Neural progenitor cell (in vitro differentiated cells): ENCODE measurements around the gene DPPA5. TPM values are rescaled to one million over a fixed set of nuclear protein-coding genes. Genes with fewer than 3 reads are reported as not detected.

ENCODE experiments used
- DNase-seq: peaks from one replicate; pipeline ENCODE4 v3.0.0-alpha.2; 2016; ENCODE audit warnings: low spot score
- H2AFZ ChIP-seq: fragments of 200-600 bp; sonication (generic); replicated peaks from 2 replicates; pipeline ENCODE4 v1.6.1; 2016; ENCODE audit warnings: antibody characterized with exemption
- H3F3A ChIP-seq: fragments of 200-600 bp; sonication (generic); 2 replicates; pipeline ENCODE4 v1.6.1; 2016; ENCODE audit warnings: antibody characterized with exemption, low read depth
- H3K27ac ChIP-seq: fragments of 200-600 bp; sonication (generic); 2 replicates; pipeline ENCODE4 v1.5.1; 2016; ENCODE audit warnings: mild to moderate bottlenecking
- H3K27me3 ChIP-seq: fragments of 200-600 bp; sonication (generic); 2 replicates; pipeline ENCODE4 v1.6.1; 2016; ENCODE audit warnings: mild to moderate bottlenecking, moderate library complexity
- H3K36me3 ChIP-seq: fragments of 200-600 bp; sonication (generic); 2 replicates; pipeline ENCODE4 v1.5.1; 2016
- H3K4me1 ChIP-seq: fragments of 200-600 bp; sonication (generic); 2 replicates; pipeline ENCODE4 v1.6.1; 2016; ENCODE audit warnings: mixed run types
- H3K4me2 ChIP-seq: fragments of 200-600 bp; sonication (generic); 2 replicates; pipeline ENCODE4 v1.6.1; 2016
- H3K4me3 ChIP-seq: fragments of 200-600 bp; sonication (generic); 2 replicates; pipeline ENCODE4 v1.5.1; 2016
- H3K79me2 ChIP-seq: fragments of 200-600 bp; sonication (generic); 2 replicates; pipeline ENCODE4 v1.6.1; 2016; ENCODE audit warnings: low read depth
- H3K9ac ChIP-seq: fragments of 200-600 bp; sonication (generic); 2 replicates; pipeline ENCODE4 v1.6.1; 2016
- H3K9me3 ChIP-seq: fragments of 200-600 bp; sonication (generic); 2 replicates; pipeline ENCODE4 v1.5.1; 2016; ENCODE audit warnings: low read depth
- H4K20me1 ChIP-seq: fragments of 200-600 bp; sonication (generic); 2 replicates; pipeline ENCODE4 v1.6.1; 2016; ENCODE audit warnings: low read depth
- H3K27ac Mint-ChIP-seq: 3 replicates; pipeline ENCODE4 v1.8.0; 2021; ENCODE audit warnings: mixed read lengths
- H3K27me3 Mint-ChIP-seq: 2 replicates; pipeline ENCODE4 v1.8.0; 2022; ENCODE audit warnings: low read depth, mild to moderate bottlenecking, inconsistent platforms, moderate library complexity, mixed read lengths; ENCODE audit not compliant: insufficient read depth
- H3K36me3 Mint-ChIP-seq: 3 replicates; pipeline ENCODE4 v1.8.0; 2021; ENCODE audit warnings: mixed read lengths
- H3K4me1 Mint-ChIP-seq: 3 replicates; pipeline ENCODE4 v1.8.0; 2021; ENCODE audit warnings: mixed read lengths
- H3K4me3 Mint-ChIP-seq: 3 replicates; pipeline ENCODE4 v1.8.0; 2021; ENCODE audit warnings: mild to moderate bottlenecking, moderate library complexity, mixed read lengths
- H3K9me3 Mint-ChIP-seq: 3 replicates; pipeline ENCODE4 v1.8.0; 2020; ENCODE audit warnings: mixed read lengths
- EZH2 ChIP-seq: fragments of 200-600 bp; sonication (generic); IDR thresholded peaks from 2 replicates; pipeline ENCODE4 v1.6.1; 2017; ENCODE audit warnings: antibody characterized with exemption, mild to moderate bottlenecking, moderate library complexity
- EZH2phosphoT487 ChIP-seq: fragments of 200-600 bp; sonication (generic); IDR thresholded peaks from 2 replicates; pipeline ENCODE4 v1.6.1; 2017; ENCODE audit warnings: antibody characterized with exemption
- total RNA-seq: library from RNA; depleted of rRNA; stranded (reverse); fragments of >200 nt; gene quantifications from 2 replicates; pipeline ENCODE4 v1.2.3, GENCODE V29; 2015; ENCODE audit warnings: low replicate concordance
- TF ChIP-seq, protein P1 (sequence below): fragments of 200-600 bp; sonication (generic); IDR thresholded peaks from 2 replicates; pipeline ENCODE4 v1.5.1; 2017; ENCODE audit warnings: antibody characterized with exemption, mild to moderate bottlenecking

DPPA5 gene
- total RNA-seq, 1 donor from 2014 or later, result not detected

DNA sequence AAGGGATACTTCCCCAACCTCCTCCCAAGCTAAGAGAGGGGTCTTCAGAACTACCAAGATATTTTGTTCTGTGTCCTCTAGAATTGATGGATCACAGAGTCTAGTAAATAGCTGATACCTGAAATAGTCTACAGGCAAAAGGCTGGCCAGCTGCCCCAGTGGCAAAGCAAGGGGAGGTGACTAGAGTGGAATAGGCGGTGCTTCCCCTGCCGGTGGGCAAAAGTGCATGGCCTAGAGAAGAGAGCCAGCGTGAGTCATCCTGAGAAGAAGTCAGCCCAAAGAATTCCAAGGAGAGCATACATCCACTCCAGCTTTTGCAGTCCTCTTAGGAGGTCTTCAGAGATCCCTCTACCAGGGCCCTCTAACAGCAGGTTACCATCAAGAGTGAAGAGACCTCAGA, 14.7 kb downstream of the DPPA5 start:
- no peak overlapping the region for H3K4me3 ChIP-seq
- TF ChIP-seq EZH2phosphoT487 (no peak), EZH2 (no peak)
- TF ChIP-seq, protein P1, sequence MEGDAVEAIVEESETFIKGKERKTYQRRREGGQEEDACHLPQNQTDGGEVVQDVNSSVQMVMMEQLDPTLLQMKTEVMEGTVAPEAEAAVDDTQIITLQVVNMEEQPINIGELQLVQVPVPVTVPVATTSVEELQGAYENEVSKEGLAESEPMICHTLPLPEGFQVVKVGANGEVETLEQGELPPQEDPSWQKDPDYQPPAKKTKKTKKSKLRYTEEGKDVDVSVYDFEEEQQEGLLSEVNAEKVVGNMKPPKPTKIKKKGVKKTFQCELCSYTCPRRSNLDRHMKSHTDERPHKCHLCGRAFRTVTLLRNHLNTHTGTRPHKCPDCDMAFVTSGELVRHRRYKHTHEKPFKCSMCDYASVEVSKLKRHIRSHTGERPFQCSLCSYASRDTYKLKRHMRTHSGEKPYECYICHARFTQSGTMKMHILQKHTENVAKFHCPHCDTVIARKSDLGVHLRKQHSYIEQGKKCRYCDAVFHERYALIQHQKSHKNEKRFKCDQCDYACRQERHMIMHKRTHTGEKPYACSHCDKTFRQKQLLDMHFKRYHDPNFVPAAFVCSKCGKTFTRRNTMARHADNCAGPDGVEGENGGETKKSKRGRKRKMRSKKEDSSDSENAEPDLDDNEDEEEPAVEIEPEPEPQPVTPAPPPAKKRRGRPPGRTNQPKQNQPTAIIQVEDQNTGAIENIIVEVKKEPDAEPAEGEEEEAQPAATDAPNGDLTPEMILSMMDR, result no peak
- no peaks in the 10 kb centered on the region for H4K20me1 ChIP-seq
- H3K4me2 ChIP-seq, result no peak overlapping the region
- H3K27me3 ChIP-seq, result no peaks in the 10 kb centered on the region
- Mint-ChIP-seq H3K36me3 (no peaks in the 10 kb centered on the region), H3K9me3 (no peaks in the 10 kb centered on the region), H3K4me3 (no peak overlapping the region), H3K27me3 (peaks cover 6% of the 10 kb centered on the region), H3K27ac (no peak overlapping the region), H3K4me1 (no peaks in the 10 kb centered on the region)
- H3K27ac ChIP-seq, result no peak overlapping the region
- H2AFZ ChIP-seq, result peak overlapping the region; percentile 72
- no peak for DNase-seq
- H3F3A ChIP-seq, result no peaks in the 10 kb centered on the region
- H3K4me1 ChIP-seq, result no peaks in the 10 kb centered on the region
- H3K9me3 ChIP-seq, result no peaks in the 10 kb centered on the region
- no peaks in the 10 kb centered on the region for H3K79me2 ChIP-seq
- no peak overlapping the region for H3K9ac ChIP-seq
- no peaks in the 10 kb centered on the region for H3K36me3 ChIP-seq

DNA sequence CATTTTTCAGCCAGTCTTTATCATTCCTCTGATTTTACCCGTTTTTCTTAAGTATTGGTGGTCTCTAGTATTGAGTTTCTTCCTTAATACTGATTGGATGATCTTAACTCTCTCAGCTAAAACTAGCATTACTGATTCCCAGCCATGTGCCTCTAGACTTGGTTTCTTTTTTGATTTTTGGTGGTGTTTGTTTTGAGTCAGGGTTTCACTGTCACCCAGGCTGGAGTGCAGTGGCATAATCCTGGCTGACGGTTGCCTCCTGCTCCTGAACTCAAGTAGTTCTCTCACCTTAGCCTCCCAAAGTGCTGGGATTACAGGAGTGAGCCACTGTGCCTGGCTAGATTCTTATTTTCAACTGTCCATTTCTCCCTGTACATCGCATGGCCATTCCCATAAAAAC, 24.9 kb downstream of the DPPA5 start:
- H3K4me1 Mint-ChIP-seq, result no peaks in the 10 kb centered on the region
- no peak for DNase-seq
- no peaks in the 10 kb centered on the region for H3K27me3 Mint-ChIP-seq
- H3K79me2 ChIP-seq, result no peaks in the 10 kb centered on the region
- no peak overlapping the region for H3K4me2 ChIP-seq
- no peaks in the 10 kb centered on the region for H3K4me1 ChIP-seq
- no peak overlapping the region for H3K4me3 ChIP-seq
- H3K27ac ChIP-seq, result no peak overlapping the region
- H3K9me3 ChIP-seq, result no peaks in the 10 kb centered on the region
- no peak overlapping the region for H3K27ac Mint-ChIP-seq
- no peaks in the 10 kb centered on the region for H4K20me1 ChIP-seq
- no peaks in the 10 kb centered on the region for H3K36me3 ChIP-seq
- H3K4me3 Mint-ChIP-seq, result no peak overlapping the region
- no peaks in the 10 kb centered on the region for H3K9me3 Mint-ChIP-seq
- H3K36me3 Mint-ChIP-seq, result no peaks in the 10 kb centered on the region
- no peaks in the 10 kb centered on the region for H3F3A ChIP-seq
- TF ChIP-seq, protein P1, result no peak
- H2AFZ ChIP-seq, result no peak overlapping the region
- H3K9ac ChIP-seq, result no peak overlapping the region
- no peaks in the 10 kb centered on the region for H3K27me3 ChIP-seq

DNA sequence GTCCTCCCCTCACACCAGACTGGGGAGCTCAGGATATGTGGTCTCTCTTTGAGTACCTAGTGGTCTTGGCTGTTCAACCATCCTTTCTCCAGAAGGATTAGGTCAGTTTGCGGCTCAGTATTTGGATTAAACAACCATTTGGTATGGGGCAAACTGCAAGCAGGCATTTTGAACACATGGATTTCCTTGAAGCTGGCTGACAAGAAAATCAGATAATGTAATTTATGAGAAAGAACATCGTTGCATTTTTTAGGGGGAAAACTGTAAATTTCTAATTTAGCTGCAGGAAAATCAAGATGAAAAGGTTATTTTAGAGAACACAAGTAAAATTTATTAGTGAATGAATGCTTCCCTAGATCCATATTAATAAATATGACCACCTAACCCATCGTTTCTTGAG, 25.3 kb downstream of the DPPA5 start:
- no peak overlapping the region for H2AFZ ChIP-seq

More for the DNA sequence above, 25.3 kb downstream of the DPPA5 start:
- no peak overlapping the region for H3K4me3 ChIP-seq
- no peaks in the 10 kb centered on the region for H3K79me2 ChIP-seq
- H3K9me3 ChIP-seq, result no peaks in the 10 kb centered on the region
- Mint-ChIP-seq H3K27ac (no peak overlapping the region), H3K36me3 (no peaks in the 10 kb centered on the region), H3K27me3 (no peaks in the 10 kb centered on the region), H3K4me1 (no peaks in the 10 kb centered on the region), H3K4me3 (no peak overlapping the region), H3K9me3 (no peaks in the 10 kb centered on the region)
- H4K20me1 ChIP-seq, result no peaks in the 10 kb centered on the region
- TF ChIP-seq, protein P1, result no peak
- H3K27ac ChIP-seq, result no peak overlapping the region
- no peak overlapping the region for H3K9ac ChIP-seq
- DNase-seq, result no peak
- no peaks in the 10 kb centered on the region for H3K36me3 ChIP-seq
- H3K4me1 ChIP-seq, result no peaks in the 10 kb centered on the region
- no peak overlapping the region for H3K4me2 ChIP-seq
- no peaks in the 10 kb centered on the region for H3F3A ChIP-seq
- no peaks in the 10 kb centered on the region for H3K27me3 ChIP-seq
